GM12878 (cell line): ENCODE results near the gene CES3. TPM values are rescaled to one million over a fixed set of nuclear protein-coding genes. Genes with fewer than 3 reads are reported as not detected.

Experiments
- ATAC-seq: fragments of 200-7000 bp; cut with Tn5 transposase; 3 replicates; pipeline ENCODE4 v1.9.1; 2020; ENCODE audit warnings: mild to moderate bottlenecking, moderate library complexity
- BruUV-seq: library from RNA; stranded (reverse); fragments of 400-500 nt; replicated peaks from 2 replicates; lab custom pipeline; 2021; lab: Mats Ljungman, UMichigan
- CTCF ChIA-PET: fragments of 300-600 bp; sonication (Branson Sonifier 250); formaldehyde crosslinking; extraction: SDS; loops from one replicate; lab custom pipeline; 2021; ENCODE audit warnings: inconsistent platforms; lab: Yijun Ruan, JAX
- POLR2A ChIA-PET: fragments of 350-600 bp; formaldehyde crosslinking; extraction: SDS; loops from one replicate; lab custom pipeline; 2021; ENCODE audit warnings: inconsistent platforms; lab: Charles Lee
- RAD21 ChIA-PET: fragments of 300-600 bp; sonication (Branson Sonifier 250); formaldehyde crosslinking; loops from one replicate; lab custom pipeline; 2023; ENCODE audit warnings: antibody characterized with exemption; ENCODE audit not compliant: unreplicated experiment; lab: Charles Lee
- SMC1A ChIA-PET: fragments of 300-600 bp; sonication (Branson Sonifier 250); formaldehyde crosslinking; loops from one replicate; lab custom pipeline; 2023; ENCODE audit not compliant: unreplicated experiment, uncharacterized antibody; lab: Charles Lee
- DNase-seq: peaks from one replicate; pipeline ENCODE4 v3.0.0-alpha.2; 2011; ENCODE audit warnings: low read depth, low spot score
- FAIRE-seq: peaks from 3 replicates; lab custom pipeline; 2011; peaks lifted over from hg19 to GRCh38; lab: Jason Lieb, UNC
- H2AFZ ChIP-seq: 2 replicates; pipeline ENCODE4 v1.6.0; 2011; ENCODE audit warnings: low read depth, low read length, control low read depth; ENCODE audit not compliant: control insufficient read depth
- H3K27ac ChIP-seq: 2 replicates; pipeline ENCODE4 v1.5.1; 2011; ENCODE audit warnings: control low read depth; ENCODE audit not compliant: control insufficient read depth, insufficient read depth
- H3K27me3 ChIP-seq, 2 experiments: replicated peaks in 1 of 2; 2 replicates each; pipeline versions ENCODE4 v1.6.0 to v1.6.1; 2011; ENCODE audit warnings: low read length in 1 of 2; ENCODE audit not compliant: control insufficient read depth in 2 of 2, insufficient read depth in 2 of 2
- H3K36me3 ChIP-seq, 2 experiments: 2 replicates each; pipeline ENCODE4 v1.5.1; 2011; ENCODE audit warnings: low read length in 1 of 2; ENCODE audit not compliant: control insufficient read depth in 2 of 2, insufficient read depth in 2 of 2
- H3K4me1 ChIP-seq: 2 replicates; pipeline ENCODE4 v1.6.1; 2011; ENCODE audit warnings: mild to moderate bottlenecking, low read length, moderate library complexity, mixed read lengths; ENCODE audit not compliant: control insufficient read depth, insufficient read depth
- H3K4me2 ChIP-seq: 2 replicates; pipeline ENCODE4 v1.6.0; 2011; ENCODE audit warnings: control low read depth; ENCODE audit not compliant: control insufficient read depth, insufficient read depth
- H3K4me3 ChIP-seq: fragments of 200-600 bp; sonication (generic); 2 replicates; pipeline ENCODE4 v1.5.1; 2016
- H3K79me2 ChIP-seq: 2 replicates; pipeline ENCODE4 v1.6.0; 2011; ENCODE audit warnings: low read length; ENCODE audit not compliant: control insufficient read depth, insufficient read depth
- H3K9ac ChIP-seq: 2 replicates; pipeline ENCODE4 v1.8.0; 2011; ENCODE audit warnings: low read length, control low read depth, mixed read lengths; ENCODE audit not compliant: control insufficient read depth, insufficient read depth
- H3K9me3 ChIP-seq: replicated peaks from 3 replicates; pipeline ENCODE4 v1.5.1; 2011; ENCODE audit warnings: mild to moderate bottlenecking, low read length; ENCODE audit not compliant: control insufficient read depth, insufficient read depth
- H4K20me1 ChIP-seq: 2 replicates; pipeline ENCODE4 v1.6.0; 2011; ENCODE audit not compliant: control insufficient read depth, insufficient read depth
- ATF7 ChIP-seq: fragments of 450-650 bp; IDR thresholded peaks from 2 replicates; pipeline ENCODE4 v1.6.1; 2016; ENCODE audit warnings: low read depth, mild to moderate bottlenecking
- BCL3 ChIP-seq: IDR thresholded peaks from 2 replicates; pipeline ENCODE4 v1.6.1; 2011; ENCODE audit warnings: borderline replicate concordance, low read depth, mild to moderate bottlenecking, moderate library complexity, low read length; ENCODE audit not compliant: insufficient read depth, poor library complexity, severe bottlenecking
- CREM ChIP-seq: IDR thresholded peaks from 2 replicates; pipeline ENCODE4 v1.6.1; 2014; ENCODE audit warnings: antibody characterized with exemption, low read depth
- EGR1 ChIP-seq, 2 experiments: IDR thresholded peaks; 1 replicate in 1 of 2; 2 replicates in 1 of 2; pipeline ENCODE4 v1.6.1; 2011 to 2012; ENCODE audit warnings: low read depth in 2 of 2, low read length in 2 of 2, borderline replicate concordance in 1 of 2, mild to moderate bottlenecking in 1 of 2, moderate library complexity in 1 of 2
- HDGF ChIP-seq: fragments of 450-650 bp; IDR thresholded peaks from 2 replicates; pipeline ENCODE4 v1.6.1; 2016; ENCODE audit warnings: antibody characterized with exemption
- IRF4 ChIP-seq: IDR thresholded peaks from 2 replicates; pipeline ENCODE4 v1.6.1; 2011; ENCODE audit warnings: low read depth, low read length
- NFIC ChIP-seq: IDR thresholded peaks from 2 replicates; pipeline ENCODE4 v1.6.1; 2012; ENCODE audit warnings: low read depth, mild to moderate bottlenecking, inconsistent platforms, low read length, moderate library complexity
- NRF1 ChIP-seq: conservative IDR thresholded peaks from 2 replicates; pipeline ENCODE4 v1.6.1; 2011; ENCODE audit warnings: mild to moderate bottlenecking, low read depth, low read length, improper control_type of control experiment
- POLR2A ChIP-seq: IDR thresholded peaks from 2 replicates; pipeline ENCODE4 v1.6.1; 2011; ENCODE audit warnings: low read depth, mild to moderate bottlenecking, low read length
- SIX5 ChIP-seq: IDR thresholded peaks from 2 replicates; pipeline ENCODE4 v1.6.1; 2011; ENCODE audit warnings: mild to moderate bottlenecking, low read depth, low read length, moderate library complexity; ENCODE audit not compliant: severe bottlenecking
- SMAD5 ChIP-seq: IDR thresholded peaks from 2 replicates; pipeline ENCODE4 v1.6.1; 2016; ENCODE audit warnings: antibody characterized with exemption, low read depth
- SMARCA5 ChIP-seq: fragments of 450-650 bp; IDR thresholded peaks from 2 replicates; pipeline ENCODE4 v1.6.1; 2017; ENCODE audit warnings: mild to moderate bottlenecking
- SMC3 ChIP-seq: IDR thresholded peaks from 2 replicates; pipeline ENCODE4 v1.6.1; 2011; ENCODE audit warnings: low read length, improper control_type of control experiment, borderline replicate concordance
- SP1 ChIP-seq: IDR thresholded peaks from one replicate; pipeline ENCODE4 v1.6.1; 2011; ENCODE audit warnings: low read depth, low read length
- SPI1 ChIP-seq: IDR thresholded peaks from 2 replicates; pipeline ENCODE4 v1.6.1; 2011; ENCODE audit warnings: low read depth, mild to moderate bottlenecking, low read length, moderate library complexity, borderline replicate concordance; ENCODE audit not compliant: insufficient read depth
- STAT1 ChIP-seq: fragments of 450-650 bp; conservative IDR thresholded peaks from 2 replicates; pipeline ENCODE4 v1.6.1; 2014; ENCODE audit warnings: antibody characterized with exemption, mild to moderate bottlenecking
- TCF12 ChIP-seq: IDR thresholded peaks from 2 replicates; pipeline ENCODE4 v1.6.1; 2011; ENCODE audit warnings: low read depth, mild to moderate bottlenecking, low read length
- ZNF622 ChIP-seq: fragments of 450-650 bp; IDR thresholded peaks from 2 replicates; pipeline ENCODE4 v1.6.1; 2017; ENCODE audit warnings: mild to moderate bottlenecking, inconsistent platforms
- WGBS: methylation state at CpG from one replicate; pipeline ENCODE4 v1.1.6; 2016; ENCODE audit warnings: low lambda C conversion rate; ENCODE audit not compliant: insufficient replicate concordance, insufficient coverage; ENCODE audit errors: missing lambda C conversion rate; 5-methylcytosine and 5-hydroxymethylcytosine counted together
- in situ Hi-C: fragments of 300-500 bp; cut with MboI; formaldehyde crosslinking; loops from 9 replicates; pipeline ENCODE4 v1.14.3; 2018; ENCODE audit warnings: mixed read lengths
- intact Hi-C: fragments of 100-400 bp; cut with micrococcal nuclease; formaldehyde crosslinking; loops from one replicate; pipeline ENCODE4 v1.14.2; 2022; ENCODE audit not compliant: unreplicated experiment
- polyA plus RNA-seq, 11 experiments: library from polyadenylated mRNA; depleted of rRNA in 4 of 11; unstranded in 6 of 11; stranded (reverse) in 5 of 11; fragments of >200 nt; fragmentation: Nextera tagmentation in 4 of 11; fragmentation: Illumina TruSeq in 1 of 11; extraction: Ambion mirVana in 4 of 11; extraction: Trizol in 1 of 11; gene quantifications; 1 replicate in 1 of 11; 2 replicates in 10 of 11; pipeline versions ENCODE4 v1.2.1 to v1.2.3, GENCODE V29; 2011 to 2016; ENCODE audit warnings: inconsistent platforms in 2 of 11, missing spikeins in 2 of 11, low read depth in 1 of 11
- total RNA-seq, 4 experiments: library from RNA; depleted of rRNA in 3 of 4; stranded (reverse); fragments of >200 nt in 3 of 4; fragmentation: Illumina TruSeq in 1 of 4; extraction: Trizol in 1 of 4; gene quantifications; 2 replicates each; pipeline versions ENCODE4 v1.2.1 to v1.2.3, GENCODE V29; 2013 to 2021

CES3 gene
- total and polyA plus RNA-seq, 10 of the 15 experiments (the other 5 are each of a cell fraction or from before 2014, with no cell fraction given), result 0.09 to 3.1 (median 0.76) TPM

- POLR2A ChIA-PET, result interaction anchor here (0.5 to 0.8 kb wide), 2 partner anchors 80 to 233 kb away, joined by 3 to 4 read pairs; no protein-coding TSS in a partner anchor
- H3K9me3 ChIP-seq, result no peaks in the 10 kb centered on the region
- CTCF ChIA-PET, result interaction anchor here (0.6 to 6.7 kb wide), 9 partner anchors 15 to 437 kb away, joined by 3 to 77 read pairs (median 3); partner anchors contain the start of genes NAE1 and PDP2
- intact Hi-C loops (loop anchor here (5.0 kb wide), 1 partner anchor 173 kb away; the partner anchor contains the start of gene DYNC1LI2), in situ Hi-C loops (no loop called here)
- no TSS peak for BruUV-seq
- FAIRE-seq, result no peak
- no peak for DNase-seq
- H3K9ac ChIP-seq, result no peak within 1 kb of the TSS
- H4K20me1 ChIP-seq, result no peaks in the 10 kb centered on the region
- no peaks in the 10 kb centered on the region for H3K79me2 ChIP-seq
- H3K27ac ChIP-seq, result no peak within 1 kb of the TSS
- H3K36me3 ChIP-seq, result no peaks in the 10 kb centered on the region
- RAD21 ChIA-PET, result no interaction called here
- H3K4me1 ChIP-seq, result peaks cover 29% of the 10 kb centered on the region
- peak within 1 kb of the TSS; percentile 53 for H3K4me3 ChIP-seq
- SMC1A ChIA-PET, result interaction anchor here (0.8 kb wide), 1 partner anchor 31 kb away, joined by 4 read pairs; no protein-coding TSS in a partner anchor
- 10% methylated on average over 41 of the region's 42 CpGs for WGBS
- TF ChIP-seq HDGF (no peak), NFIC (no peak), STAT1 (no peak), NRF1 (no peak), POLR2A (peak; percentile 62; the same call in 1 of the 2 replicates), TCF12 (no peak), ZNF622 (no peak), BCL3 (no peak), ATF7 (0 out of 2 replicates have a peak, but pooled peaks have one; percentile 23), CREM (0 out of 2 replicates have a peak, but pooled peaks have one; percentile 14), SMC3 (no peak), SMARCA5 (no peak), IRF4 (no peak), SMAD5 (no peak), SIX5 (no peak), EGR1 (IDR thresholded peaks at IDR 0.05; ENCODE audit: borderline replicate concordance in 1 of 2, low read depth in 2 of 2, low read length in 2 of 2) (peak in 1 of 2 experiments; percentile 92; a peak in 2 of 3 replicates), SP1 (no peak), SPI1 (no peak)
- no peak within 1 kb of the TSS for H2AFZ ChIP-seq
- H3K27me3 ChIP-seq, result no peaks in the 10 kb centered on the region; a peak in 3 of 4 replicates
- ATAC-seq, result peak; percentile 46
- H3K4me2 ChIP-seq, result peak within 1 kb of the TSS; percentile 79
Measured at GRCh38 chr16:66925322-66925840, 35.7 kb upstream of the CES3 start, which contains the start of gene RRAD. Gene RRAD, minus strand, starts transcription at chr16:66925535. Its CDS starts 356 bp downstream, at chr16:66925179.
